HG02973 (cell line): ENCODE data around the gene WDR70.
"Not testable (repeated sequence)": the region's sequence is repeated elsewhere in the genome, so short reads cannot be mapped to it uniquely, and the experiment has no call there.

Source experiments
- ATAC-seq: cut with Tn5 transposase; IDR thresholded peaks from one replicate; pipeline ENCODE4 v1.9.1; 2021; ENCODE audit warnings: moderate library complexity; ENCODE audit not compliant: unreplicated experiment

Gene WDR70

GRCh38 chr5:37511646-37512045 is 132.5 kb downstream of the WDR70 start:
- ATAC-seq = no peak

GRCh38 chr5:37514946-37515345 is 135.8 kb downstream of the WDR70 start:
- no peak for ATAC-seq

GRCh38 chr5:37517686-37518085 is 138.6 kb downstream of the WDR70 start:
- ATAC-seq = no peak

GRCh38 chr5:37518356-37518755 is 139.2 kb downstream of the WDR70 start:
- not testable (repeated sequence) for ATAC-seq

DNA sequence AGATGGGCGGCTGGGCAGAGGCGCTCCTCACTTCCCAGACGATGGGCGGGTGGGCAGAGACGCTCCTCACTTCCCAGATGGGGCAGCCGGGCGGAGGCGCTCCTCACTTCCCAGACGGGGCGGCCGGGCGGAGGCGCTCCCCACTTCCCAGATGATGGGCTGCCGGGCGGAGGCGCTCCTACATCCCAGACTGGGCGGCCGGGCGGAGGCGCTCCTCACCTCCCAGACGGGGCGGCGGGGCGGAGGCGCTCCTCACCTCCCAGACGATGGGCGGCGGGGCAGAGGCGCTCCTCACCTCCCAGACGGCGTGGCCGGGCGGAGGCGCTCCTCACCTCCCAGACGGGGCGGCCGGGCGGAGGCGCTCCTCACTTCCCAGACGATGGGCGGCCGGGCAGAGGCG is 140.2 kb downstream of the WDR70 start:
- ATAC-seq = no peak

GRCh38 chr5:37519807-37520206 is 140.7 kb downstream of the WDR70 start:
- ATAC-seq = no peak

GRCh38 chr5:37520811-37521210 is 141.7 kb downstream of the WDR70 start:
- no peak for ATAC-seq

DNA sequence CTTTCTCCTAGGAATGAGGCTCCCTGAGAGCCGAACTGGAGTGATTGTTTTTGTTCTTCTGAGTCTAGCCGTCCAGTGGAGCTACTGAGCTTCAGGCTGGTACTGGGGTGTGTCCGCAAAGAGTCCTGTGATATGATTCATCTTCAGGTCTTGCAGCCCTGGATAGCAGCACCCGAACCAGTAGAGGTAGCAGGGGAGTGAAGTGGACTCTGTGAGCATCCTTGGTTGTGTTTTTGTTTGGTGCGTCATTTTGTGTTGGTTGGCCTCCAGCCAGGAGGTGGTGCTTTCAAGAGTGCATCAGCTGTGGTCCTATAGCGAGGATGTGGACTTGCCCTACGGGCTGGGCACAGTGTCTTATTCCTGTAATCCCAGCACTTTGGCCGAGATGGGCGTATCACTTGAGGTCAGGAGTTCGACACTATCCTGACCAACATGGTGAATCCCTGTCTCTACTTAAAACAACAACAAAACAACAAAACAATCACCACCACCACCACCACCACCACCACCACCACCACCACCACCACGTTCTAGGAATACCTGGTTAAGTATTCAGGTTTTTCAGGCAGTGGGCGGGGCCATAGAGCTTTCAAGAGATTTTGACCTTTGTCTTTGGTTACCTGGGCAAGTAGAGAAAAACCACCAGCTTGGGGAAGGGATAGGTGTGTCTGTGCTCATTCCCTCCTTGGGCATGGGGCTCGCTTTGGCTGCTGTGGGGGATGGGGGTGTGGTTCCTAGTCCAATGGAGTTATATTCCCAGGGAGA is 154.0 kb downstream of the WDR70 start:
- ATAC-seq = no peak

DNA sequence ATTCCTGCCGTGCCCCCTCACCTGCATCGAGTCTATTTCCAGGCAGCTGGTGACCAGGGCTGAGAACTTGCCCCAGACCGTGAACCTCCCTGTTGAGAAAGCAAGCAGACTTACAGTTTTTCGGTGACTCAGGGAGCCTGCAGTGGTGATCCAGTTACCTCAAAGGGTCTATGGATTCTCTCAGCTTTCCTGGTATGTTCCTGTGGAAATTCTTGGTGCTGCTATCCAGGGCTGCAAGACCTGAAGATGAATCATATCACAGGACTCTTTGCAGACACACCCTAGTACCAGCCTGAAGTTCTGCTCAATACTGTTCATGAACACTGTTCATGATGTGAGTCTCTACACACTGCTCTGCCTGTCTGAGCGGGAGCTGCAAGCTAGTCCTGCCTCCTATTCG is 154.7 kb downstream of the WDR70 start:
- no peak for ATAC-seq

- no peak for ATAC-seq
Observed at GRCh38 chr5:37539459-37539858, 160.3 kb downstream of the WDR70 start.

- no peak for ATAC-seq
Observed at GRCh38 chr5:37543216-37543615, 164.1 kb downstream of the WDR70 start.

GRCh38 chr5:37549411-37549810 is 170.3 kb downstream of the WDR70 start:
- no peak for ATAC-seq

- no peak for ATAC-seq
Observed at GRCh38 chr5:37552161-37552560, 173.0 kb downstream of the WDR70 start.

DNA sequence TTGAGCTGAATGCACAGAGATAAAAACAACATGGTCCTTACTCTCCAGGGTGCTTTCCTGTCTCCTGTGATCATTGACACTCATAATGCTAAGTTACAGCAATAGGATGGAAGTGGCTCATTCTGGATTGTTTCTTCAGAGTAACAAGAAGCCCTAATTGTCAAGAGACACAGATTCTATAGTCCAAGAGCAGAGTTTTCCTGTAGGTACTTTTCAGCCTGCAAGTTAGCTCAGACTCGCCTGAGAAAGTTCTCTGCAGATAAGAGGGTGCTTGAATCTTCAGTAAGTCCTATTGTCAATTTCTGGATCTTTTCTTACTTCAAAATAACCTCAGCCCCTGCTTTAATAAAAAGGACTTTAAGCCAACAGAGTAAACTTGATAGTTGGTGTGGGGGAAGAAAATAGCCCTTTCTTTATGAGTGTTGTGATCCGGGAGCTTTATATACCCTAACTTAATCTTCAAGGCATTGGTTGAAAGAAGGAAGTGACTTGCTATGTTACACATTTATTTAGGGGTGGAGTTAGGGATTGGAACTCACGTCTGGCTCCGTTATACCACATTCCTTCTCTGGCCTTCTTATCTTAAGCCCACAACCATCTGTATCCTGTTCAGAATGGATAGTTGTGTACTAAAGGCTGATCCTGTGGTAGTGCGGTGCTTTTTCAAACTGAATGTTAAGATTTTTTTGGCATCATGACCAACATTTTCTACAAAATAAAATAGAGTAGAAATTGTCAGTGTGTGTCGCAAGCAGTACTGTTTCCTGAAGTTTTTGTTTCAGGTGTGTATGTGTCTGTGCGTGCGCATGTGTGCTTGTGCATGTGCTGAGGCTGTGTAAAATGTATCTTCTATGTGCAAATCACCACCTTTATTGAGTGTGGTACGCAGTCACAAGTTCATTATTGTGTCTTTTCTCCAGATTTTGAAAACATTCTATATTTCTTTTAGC is 173.9 kb downstream of the WDR70 start:
- no peak for ATAC-seq

DNA sequence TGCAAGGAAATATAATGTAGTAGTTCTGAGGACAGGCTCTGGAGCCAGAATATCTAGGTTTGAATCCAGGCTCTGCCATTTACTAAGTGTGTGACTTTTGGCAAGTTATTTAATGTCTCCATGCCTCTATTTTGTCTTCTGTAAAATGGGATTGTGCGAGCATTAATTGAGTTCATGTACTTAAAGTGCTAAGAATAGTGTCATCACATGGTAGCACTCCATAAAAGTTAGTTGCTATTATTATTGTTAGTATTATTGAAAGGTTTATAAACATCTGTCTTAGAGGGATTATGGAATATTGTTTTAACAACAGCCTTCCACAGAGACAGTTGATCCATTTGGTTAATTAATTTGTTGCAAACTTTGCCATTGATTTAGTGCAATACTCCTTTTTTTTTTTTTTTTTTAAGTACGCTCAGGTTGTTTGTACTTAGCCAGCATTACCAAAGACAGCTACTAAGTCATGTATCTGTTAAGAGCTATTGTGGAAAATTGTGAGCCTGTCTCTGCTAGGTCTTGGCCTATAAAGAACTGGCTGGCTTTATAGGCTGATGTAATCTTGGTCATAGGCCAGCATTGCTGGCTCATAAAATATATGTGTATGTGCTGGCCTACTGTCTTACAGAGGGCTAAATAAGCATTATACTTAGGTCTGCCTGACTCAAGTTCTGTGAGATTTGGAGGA is 174.7 kb downstream of the WDR70 start:
- ATAC-seq = no peak

- ATAC-seq = no peak
Observed at GRCh38 chr5:37554405-37554739, 175.3 kb downstream of the WDR70 start.

DNA sequence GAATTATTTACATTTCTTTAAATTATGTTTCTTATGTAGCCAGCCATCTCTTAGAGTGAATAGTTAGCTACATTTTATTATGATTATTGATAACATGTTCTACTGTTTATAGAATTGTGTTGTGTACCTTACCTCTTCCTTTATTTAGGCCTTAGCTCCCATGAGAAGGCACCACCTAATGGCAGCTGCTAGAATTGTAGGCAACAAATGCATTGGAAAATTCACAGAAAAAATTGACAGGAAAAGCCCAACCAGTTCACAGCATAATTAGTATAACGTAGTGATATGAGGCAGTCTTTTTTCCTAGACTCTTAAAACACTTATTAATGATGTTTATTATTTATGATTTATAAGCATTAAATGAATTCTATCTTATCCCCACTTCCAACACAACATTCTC is 175.8 kb downstream of the WDR70 start:
- ATAC-seq = no peak

DNA sequence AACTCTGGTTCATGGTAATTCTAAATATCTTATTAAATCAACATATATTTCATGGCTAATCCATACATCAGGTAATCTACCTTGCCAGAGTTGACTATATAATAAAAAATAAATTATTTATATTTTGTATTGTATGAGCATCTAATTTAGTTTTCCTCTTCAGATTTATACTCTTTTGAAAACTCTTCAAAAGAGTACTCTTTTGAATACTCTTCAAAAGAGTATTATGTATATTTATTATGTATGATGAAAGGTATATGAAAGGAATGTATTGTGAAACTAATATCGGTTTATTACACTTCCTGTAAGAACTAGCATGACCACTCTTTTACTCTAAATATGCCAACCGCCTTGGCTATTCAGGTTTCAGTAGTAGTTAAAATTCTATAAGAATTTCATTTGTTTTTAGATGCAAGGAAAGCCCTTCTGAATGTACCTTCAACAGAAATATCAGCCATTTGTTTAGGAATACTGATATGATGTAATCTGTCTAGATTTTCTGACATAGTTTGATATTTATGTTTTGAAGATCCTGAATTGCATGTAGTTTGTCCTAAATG is 178.7 kb downstream of the WDR70 start:
- ATAC-seq = no peak

DNA sequence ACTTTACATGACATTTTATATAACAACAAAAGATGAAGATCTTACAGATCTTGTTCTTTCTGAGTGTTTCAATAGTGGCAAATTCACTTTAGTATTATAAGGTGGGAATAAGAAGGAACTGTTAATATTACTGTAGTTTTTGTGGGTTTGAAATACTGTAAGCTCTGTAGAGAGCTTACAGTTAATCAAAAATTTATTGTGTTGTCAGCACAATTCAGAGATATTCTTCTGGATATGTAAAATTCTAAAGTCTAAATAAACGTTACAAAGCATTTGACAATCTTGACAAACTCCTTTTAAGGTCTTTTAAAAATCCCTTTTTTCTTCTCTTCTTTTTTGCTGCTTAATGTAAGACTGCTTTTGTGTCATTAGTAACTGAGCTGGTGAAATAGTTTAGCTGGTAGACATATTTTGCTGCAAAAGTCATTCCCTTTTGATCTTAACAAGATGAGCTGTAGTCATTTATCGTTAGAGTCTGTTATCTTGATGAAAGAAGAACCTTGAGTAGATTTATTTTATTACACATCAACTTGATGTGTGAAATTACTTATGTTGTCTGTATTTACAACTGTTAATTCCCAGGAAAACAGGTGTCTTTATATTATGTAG is 186.0 kb downstream of the WDR70 start:
- ATAC-seq = no peak

DNA sequence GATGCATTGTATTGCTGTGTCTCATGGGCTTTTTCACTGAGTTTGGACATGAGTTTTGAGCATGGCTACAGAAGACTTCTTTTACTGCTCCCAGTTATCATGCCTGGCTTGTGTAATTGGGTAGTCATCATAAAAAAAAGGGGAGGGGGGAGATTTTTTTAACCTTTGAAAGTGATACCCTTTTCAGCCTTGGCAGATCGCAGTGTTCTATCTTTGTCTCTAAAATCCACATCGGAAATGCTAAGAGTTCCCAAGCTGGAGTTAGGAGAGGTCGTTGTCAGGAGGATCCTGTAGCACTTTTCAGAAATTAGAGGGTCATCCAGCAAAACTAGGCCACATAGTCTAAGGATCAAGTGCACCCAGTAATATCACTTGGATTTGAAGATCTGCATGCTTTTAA is 188.4 kb downstream of the WDR70 start:
- no peak for ATAC-seq
